ENCODE measurements around the gene SCN5A.

The SCN5A gene

GRCh38 chr3:38640661-38641452, 8.6 kb downstream of the SCN5A start:
- no peak overlapping the region for H3K4me3 ChIP-seq (ENCODE audit: control insufficient read depth, low read depth, low read length)
- no peak for DNase-seq (ENCODE audit: low read depth)
- no peak for TF ChIP-seq CTCF (conservative IDR thresholded peaks at IDR 0.05; ENCODE audit: control insufficient read depth, insufficient read depth, low read depth, low read length)

- DNase-seq (ENCODE audit: low read depth), result no peak
- H3K4me3 ChIP-seq (ENCODE audit: control insufficient read depth, low read depth, low read length), result no peak overlapping the region
- no peak for TF ChIP-seq CTCF (conservative IDR thresholded peaks at IDR 0.05; ENCODE audit: control insufficient read depth, insufficient read depth, low read depth, low read length)
Measured at GRCh38 chr3:38638354-38638753, 11.1 kb downstream of the SCN5A start.

GRCh38 chr3:38637906-38638305, 11.6 kb downstream of the SCN5A start:
- no peak for TF ChIP-seq CTCF (conservative IDR thresholded peaks at IDR 0.05; ENCODE audit: control insufficient read depth, insufficient read depth, low read depth, low read length)
- H3K4me3 ChIP-seq (ENCODE audit: control insufficient read depth, low read depth, low read length), result no peak overlapping the region
- DNase-seq (ENCODE audit: low read depth), result no peak

GRCh38 chr3:38636881-38637280, 12.6 kb downstream of the SCN5A start:
- no peak for TF ChIP-seq CTCF (conservative IDR thresholded peaks at IDR 0.05; ENCODE audit: control insufficient read depth, insufficient read depth, low read depth, low read length)
- no peak overlapping the region for H3K4me3 ChIP-seq (ENCODE audit: control insufficient read depth, low read depth, low read length)
- DNase-seq (ENCODE audit: low read depth), result no peak

- no peak for TF ChIP-seq CTCF (conservative IDR thresholded peaks at IDR 0.05; ENCODE audit: control insufficient read depth, insufficient read depth, low read depth, low read length)
- H3K4me3 ChIP-seq (ENCODE audit: control insufficient read depth, low read depth, low read length), result no peak overlapping the region
Measured at GRCh38 chr3:38636464-38636863, 13.0 kb downstream of the SCN5A start.

GRCh38 chr3:38634111-38634510, 15.4 kb downstream of the SCN5A start:
- no peak for TF ChIP-seq CTCF (conservative IDR thresholded peaks at IDR 0.05; ENCODE audit: control insufficient read depth, insufficient read depth, low read depth, low read length)
- H3K4me3 ChIP-seq (ENCODE audit: control insufficient read depth, low read depth, low read length), result no peak overlapping the region
- peak; percentile 42 for DNase-seq (ENCODE audit: low read depth)

More at GRCh38 chr3:38636464-38636863, 13.0 kb downstream of the SCN5A start:
- DNase-seq (ENCODE audit: low read depth), result no peak
